HG03135 (cell line): ENCODE measurements around the gene SCUBE3.

Experiments
- ATAC-seq: cut with Tn5 transposase; IDR thresholded peaks from one replicate; pipeline ENCODE4 v1.9.1; 2021; ENCODE audit warnings: mild to moderate bottlenecking, moderate library complexity; ENCODE audit not compliant: unreplicated experiment

SCUBE3 gene

DNA sequence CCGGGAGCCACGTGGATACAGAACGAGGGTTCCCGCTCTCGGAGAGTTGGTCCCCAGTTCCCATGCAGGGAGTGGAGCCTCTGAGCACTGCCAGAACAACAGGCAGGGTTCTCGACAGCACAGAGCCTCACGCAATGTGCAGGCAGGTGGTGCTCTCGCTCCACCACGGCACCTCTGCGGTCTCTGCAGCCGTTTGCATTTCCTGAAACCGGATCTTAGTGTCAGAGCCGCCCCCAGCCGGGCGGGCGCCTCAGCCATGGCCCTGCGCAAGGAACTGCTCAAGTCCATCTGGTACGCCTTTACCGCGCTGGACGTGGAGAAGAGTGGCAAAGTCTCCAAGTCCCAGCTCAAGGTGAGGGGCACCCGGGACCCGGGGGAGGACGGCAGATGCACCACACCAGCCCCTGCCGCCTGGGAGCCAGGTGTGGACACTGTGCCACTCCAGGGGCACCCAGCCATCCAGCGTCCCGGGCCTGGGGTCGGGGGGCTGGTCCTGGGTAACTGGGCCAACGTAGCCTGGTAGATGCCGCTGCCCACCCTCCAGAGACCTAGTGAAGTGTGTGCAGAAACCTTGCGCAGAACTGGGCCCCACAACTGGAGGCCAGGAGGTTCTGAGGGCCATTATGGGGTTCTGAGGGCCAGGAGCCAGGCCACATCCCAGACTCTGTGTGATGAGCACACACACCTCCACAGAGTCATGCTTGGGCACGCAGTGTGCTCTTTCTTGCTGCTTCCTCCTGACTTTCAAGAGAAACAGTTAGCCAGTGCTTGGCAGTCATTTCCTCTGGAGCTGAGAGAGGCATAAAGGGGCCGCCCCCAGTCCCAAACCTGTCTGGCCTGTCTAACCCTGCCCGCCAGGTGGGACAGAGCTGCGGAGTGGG is 84.1 kb downstream of the SCUBE3 start, which contains the start of gene DEF6:
TSS of gene DEF6 (plus strand) at position 218 of the 881 bp plus-strand sequence. CDS start at position 257, 39 bp downstream.
- ATAC-seq, result peak; percentile 83

DNA sequence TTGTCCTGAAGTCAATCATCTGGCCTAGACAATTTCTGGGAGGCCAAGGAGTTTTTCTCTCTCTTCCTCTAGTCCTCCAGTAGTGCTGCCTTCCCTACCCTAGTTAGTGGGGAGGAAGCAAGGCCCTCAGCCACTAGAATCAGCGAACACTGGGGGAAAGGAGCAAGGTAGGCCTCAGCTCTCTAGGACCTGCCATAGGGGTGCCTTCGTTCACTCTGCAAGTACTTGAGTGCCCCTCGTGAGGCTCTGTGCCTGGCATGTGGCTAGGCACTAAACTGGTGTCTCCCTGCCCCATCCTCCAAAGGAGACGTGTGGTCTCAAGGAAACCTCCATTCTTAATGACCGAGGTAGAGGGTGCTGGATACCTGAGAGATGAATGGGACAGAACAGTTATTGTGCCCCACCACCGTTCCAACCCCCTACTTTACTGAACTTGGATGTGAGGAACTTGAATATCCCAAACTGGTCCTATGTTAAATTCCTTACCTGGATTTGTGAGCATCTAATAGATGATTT is 84.9 kb downstream of the SCUBE3 start:
- no peak for ATAC-seq

GRCh38 chr6:35299674-35300073 is 85.9 kb downstream of the SCUBE3 start:
- no peak for ATAC-seq

GRCh38 chr6:35300848-35301247 is 87.1 kb downstream of the SCUBE3 start:
- ATAC-seq, result no peak
